Measurements from ENCODE around the gene ZNF646. TPM values are rescaled to one million over a fixed set of nuclear protein-coding genes. Genes with fewer than 3 reads are reported as not detected.
"Not testable (repeated sequence)": the region's sequence is repeated elsewhere in the genome, so short reads cannot be mapped to it uniquely, and the experiment has no call there.

The ZNF646 gene
- total RNA-seq, 2 donors from 2014 or later = 12.7 to 14.5 TPM

GRCh38 chr16:31093132-31093703, 19.0 kb downstream of the ZNF646 start:
- 44 to 50% methylated on average over 13 to 17 of the region's 17 CpGs for WGBS, 2 donors

GRCh38 chr16:31094088-31094423, 19.8 kb downstream of the ZNF646 start:
- Histone ChIP-seq H3K36me3 (replicated peaks in 1 of 2; ENCODE audit: insufficient read depth in 1 of 2, low read depth in 2 of 2) (peaks cover 0 to 2% of the 10 kb centered on the region in 2 donors), H3K9me3 (no peaks in the 10 kb centered on the region), H3K4me3 (peak overlapping the region; percentile 59 to 71), H3K27ac (peak overlapping the region; percentile 72 to 94 (median 91)), H3K4me1 (peaks cover 24% of the 10 kb centered on the region), H3K27me3 (no peaks in the 10 kb centered on the region)
- ATAC-seq (peak; percentile 17), DNase-seq (peak in 3 of 4 donors; percentile 49 to 54 (median 50))
- intact Hi-C loops (cut with DNase I) = no loop called here
- WGBS, 2 donors = 1 to 3% methylated on average over 17 to 20 of the region's 20 CpGs
- TF ChIP-seq POLR2A (IDR thresholded peaks at IDR 0.05) (no peak), CTCF (IDR thresholded peaks at IDR 0.05) (no peak)

More at GRCh38 chr16:31093132-31093703, 19.0 kb downstream of the ZNF646 start:
- H3K27ac ChIP-seq = no peak overlapping the region
- H3K4me3 ChIP-seq = no peak overlapping the region
- no peaks in the 10 kb centered on the region for H3K27me3 ChIP-seq
- intact Hi-C loops (cut with DNase I) = no loop called here
- DNase-seq (no peak), ATAC-seq (no peak)
- peaks cover 0 to 2% of the 10 kb centered on the region in 2 donors for H3K36me3 ChIP-seq (replicated peaks in 1 of 2; ENCODE audit: insufficient read depth in 1 of 2, low read depth in 2 of 2)
- no peak for TF ChIP-seq POLR2A (IDR thresholded peaks at IDR 0.05)
- no peak for TF ChIP-seq CTCF (IDR thresholded peaks at IDR 0.05)
- peaks cover 24% of the 10 kb centered on the region for H3K4me1 ChIP-seq
- H3K9me3 ChIP-seq = no peaks in the 10 kb centered on the region

- Histone ChIP-seq H3K4me1 (peaks cover 24% of the 10 kb centered on the region), H3K9me3 (no peaks in the 10 kb centered on the region), H3K27me3 (no peaks in the 10 kb centered on the region), H3K36me3 (replicated peaks in 1 of 2; ENCODE audit: insufficient read depth in 1 of 2, low read depth in 2 of 2) (peaks cover 0 to 2% of the 10 kb centered on the region in 2 donors), H3K27ac (peak within 1 kb of the TSS; percentile 72 to 94 (median 91)), H3K4me3 (peak within 1 kb of the TSS; percentile 59 to 71)
- intact Hi-C loops (cut with DNase I) = no loop called here
- TF ChIP-seq CTCF (IDR thresholded peaks at IDR 0.05) (peak in 4 of 7 experiments; percentile 3 to 20 (median 14)), POLR2A (IDR thresholded peaks at IDR 0.05) (peak; percentile 57 to 81 (median 81))
- 0% methylated on average over 5 to 67 of the region's 69 CpGs for WGBS, 2 donors
- DNase-seq = peak; percentile 96 to 98 (median 96)
- ATAC-seq = peak; percentile 98
Observed at GRCh38 chr16:31094424-31095120, 20.4 kb downstream of the ZNF646 start, which contains the start of gene VKORC1. Gene VKORC1 (minus strand): TSS chr16:31094797. CDS start chr16:31094729, 68 bp downstream.

GRCh38 chr16:31099860-31100638, 25.8 kb downstream of the ZNF646 start:
- Histone ChIP-seq H3K9me3 (no peaks in the 10 kb centered on the region), H3K36me3 (replicated peaks in 1 of 2; ENCODE audit: insufficient read depth in 1 of 2, low read depth in 2 of 2) (no peaks in the 10 kb centered on the region), H3K27ac (no peak overlapping the region), H3K4me1 (peaks cover 9% of the 10 kb centered on the region), H3K27me3 (no peaks in the 10 kb centered on the region), H3K4me3 (no peak overlapping the region)
- TF ChIP-seq POLR2A (IDR thresholded peaks at IDR 0.05) (no peak), CTCF (IDR thresholded peaks at IDR 0.05) (no peak)
- ATAC-seq (no peak), DNase-seq (no peak)
- intact Hi-C loops (cut with DNase I) = loop anchor here (5.0 kb wide), 1 partner anchor 47 kb away; no protein-coding TSS in a partner anchor
- 60 to 100% methylated on average over 2 to 4 of the region's 4 CpGs for WGBS, 2 donors

GRCh38 chr16:31100876-31101641, 26.8 kb downstream of the ZNF646 start:
- ATAC-seq; H3K4me3 ChIP-seq; H3K36me3 ChIP-seq (replicated peaks in 1 of 2; ENCODE audit: insufficient read depth in 1 of 2, low read depth in 2 of 2); H3K27ac ChIP-seq; H3K9me3 ChIP-seq; DNase-seq; H3K4me1 ChIP-seq; H3K27me3 ChIP-seq: not testable (repeated sequence)
- 80 to 85% methylated on average over 12 to 13 of the region's 13 CpGs for WGBS, 2 donors
- intact Hi-C loops (cut with DNase I) = loop anchor here (5.0 kb wide), 1 partner anchor 46 kb away; no protein-coding TSS in a partner anchor

Data from body of pancreas (tissue), 4 donors.